NB4 (cell line): ENCODE data around the gene RNF220.

Experiments used
- DNase-seq: peaks from one replicate; pipeline ENCODE4 v3.0.0; 2010; ENCODE audit warnings: low read depth
- H3K4me3 ChIP-seq: one replicate; pipeline ENCODE4 v1.5.1; 2011; ENCODE audit warnings: mild to moderate bottlenecking, low read depth, low read length, moderate library complexity
- CTCF ChIP-seq: IDR thresholded peaks from one replicate; pipeline ENCODE4 v1.5.1; 2012; ENCODE audit warnings: low read depth, low read length
- MYC ChIP-seq: IDR thresholded peaks from 2 replicates; pipeline ENCODE4 v1.6.1; 2011; ENCODE audit warnings: low read depth, low read length
- POLR2A ChIP-seq: IDR thresholded peaks from 2 replicates; pipeline ENCODE4 v1.6.1; 2011; ENCODE audit warnings: mild to moderate bottlenecking; ENCODE audit not compliant: insufficient read length; ENCODE audit errors: extremely low read depth
- TF ChIP-seq, protein P1 (sequence below): IDR thresholded peaks from 2 replicates; pipeline ENCODE4 v1.6.1; 2011; ENCODE audit warnings: low read depth, low read length

The RNF220 gene

DNA sequence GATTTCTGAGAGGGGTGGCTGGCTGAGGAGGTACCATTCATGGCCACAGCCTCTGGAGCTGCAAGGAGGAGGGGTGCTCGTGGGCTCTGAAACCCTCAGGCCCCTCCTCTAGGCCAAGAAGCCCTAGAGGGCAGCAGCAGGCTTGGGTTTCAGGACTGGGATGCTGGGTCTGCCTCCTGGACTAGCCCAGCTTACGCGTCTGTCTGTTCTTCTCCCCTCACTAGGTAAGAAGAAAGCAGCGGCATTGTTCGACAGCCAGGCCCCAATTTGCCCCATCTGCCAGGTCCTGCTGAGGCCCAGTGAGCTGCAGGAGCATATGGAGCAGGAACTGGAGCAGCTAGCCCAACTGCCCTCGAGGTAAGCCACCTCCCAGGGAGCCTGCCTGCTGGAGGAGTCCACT, 208.9 kb downstream of the RNF220 start:
- TF ChIP-seq POLR2A, result no peak
- TF ChIP-seq, protein P1, sequence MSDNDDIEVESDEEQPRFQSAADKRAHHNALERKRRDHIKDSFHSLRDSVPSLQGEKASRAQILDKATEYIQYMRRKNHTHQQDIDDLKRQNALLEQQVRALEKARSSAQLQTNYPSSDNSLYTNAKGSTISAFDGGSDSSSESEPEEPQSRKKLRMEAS, result no peak
- TF ChIP-seq MYC, result no peak
- TF ChIP-seq CTCF, result no peak
- DNase-seq, result no peak

DNA sequence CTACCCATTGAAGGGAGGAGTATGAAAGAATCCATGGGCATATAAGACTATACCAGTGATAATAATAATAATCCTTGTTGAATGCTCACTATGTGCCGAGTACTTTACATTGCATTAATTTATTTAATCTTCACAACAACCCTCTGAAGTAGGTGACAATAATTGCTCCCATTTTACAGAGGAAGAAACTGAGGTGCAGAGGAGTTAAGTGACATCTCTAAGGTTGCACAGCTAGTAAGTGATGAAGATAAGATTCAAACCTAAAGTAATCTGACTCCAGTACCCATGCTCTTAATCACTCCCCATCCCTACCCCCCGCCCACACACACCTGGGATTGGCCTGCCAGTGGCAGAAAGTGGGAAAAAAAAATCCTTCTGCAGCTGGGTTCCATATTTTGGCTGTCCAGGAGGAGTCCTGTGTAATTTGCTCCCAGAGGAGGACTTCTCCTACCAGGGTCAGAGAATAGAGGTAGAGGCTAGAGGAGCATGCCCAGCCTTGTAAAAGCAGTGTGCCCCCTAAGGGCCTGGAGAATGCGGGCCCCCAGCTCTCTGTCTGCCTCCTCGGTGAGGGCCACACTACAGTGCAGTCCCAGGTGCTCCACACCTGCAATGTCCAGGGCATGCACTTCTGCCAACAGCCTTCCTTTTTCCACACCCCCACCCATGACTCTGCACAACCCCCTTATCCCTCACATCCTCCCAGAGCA, 211.4 kb downstream of the RNF220 start:
- H3K4me3 ChIP-seq, result no peak overlapping the region
- no peak for DNase-seq
- TF ChIP-seq MYC, result no peak
- no peak for TF ChIP-seq POLR2A

More for the DNA sequence above, 208.9 kb downstream of the RNF220 start:
- no peak overlapping the region for H3K4me3 ChIP-seq

GRCh38 chr1:44616991-44617702, 212.1 kb downstream of the RNF220 start:
- H3K4me3 ChIP-seq, result no peak overlapping the region
- TF ChIP-seq, protein P1, result no peak
- no peak for TF ChIP-seq MYC
- no peak for DNase-seq

DNA sequence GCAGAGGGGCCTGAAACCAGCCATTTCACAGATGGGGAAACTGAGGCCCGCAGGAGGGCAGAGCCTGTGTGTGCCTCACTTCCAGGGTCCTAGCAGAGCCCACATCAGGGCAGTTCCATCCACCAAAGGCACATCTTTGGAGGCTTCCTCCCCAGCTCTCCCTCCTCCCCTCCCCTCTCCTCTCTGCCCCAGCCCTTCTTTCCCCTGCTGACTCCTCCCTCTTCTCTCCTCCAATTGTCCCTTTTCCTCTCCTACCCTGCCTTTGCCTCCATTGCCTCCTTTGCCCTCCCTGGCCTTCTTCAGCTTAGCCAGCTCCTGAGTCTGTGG, 212.6 kb downstream of the RNF220 start:
- H3K4me3 ChIP-seq, result no peak overlapping the region
- no peak for DNase-seq
- TF ChIP-seq POLR2A (no peak), MYC (no peak), CTCF (no peak)
- TF ChIP-seq, protein P1, result no peak

DNA sequence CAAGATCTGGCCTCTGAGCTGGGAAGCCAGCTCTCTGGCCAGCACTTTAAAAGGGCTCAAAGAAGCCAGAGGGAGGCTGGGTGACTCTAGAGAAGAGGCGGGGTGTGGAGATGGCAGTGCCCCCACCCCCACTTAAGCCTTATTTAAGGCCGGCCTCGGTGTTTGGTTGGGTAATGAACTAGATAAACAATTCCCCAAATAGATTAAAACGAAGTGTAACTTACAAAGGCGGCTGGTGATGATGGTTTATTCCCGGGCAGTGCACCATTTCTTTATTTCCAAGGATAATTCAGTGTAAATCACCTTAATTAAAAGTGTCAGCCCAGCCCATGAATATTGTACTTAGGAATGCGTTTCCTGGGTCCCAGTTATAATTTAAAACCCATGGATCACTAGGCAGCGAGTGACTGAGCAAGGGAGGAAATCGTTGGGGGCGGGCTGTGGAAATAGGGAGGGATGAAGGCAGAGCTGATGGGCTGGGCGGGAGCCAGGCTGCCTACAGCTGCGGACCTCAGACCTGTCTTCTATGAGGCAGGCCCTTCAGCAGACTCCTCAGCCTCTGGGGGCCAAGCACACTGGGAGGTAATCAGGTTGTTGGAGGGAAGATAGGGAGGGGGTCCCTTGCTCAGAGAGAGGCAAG, 214.3 kb downstream of the RNF220 start:
- TF ChIP-seq, protein P1, result no peak
- no peak for TF ChIP-seq POLR2A
- TF ChIP-seq CTCF, result no peak
- no peak for TF ChIP-seq MYC
- DNase-seq, result no peak
- H3K4me3 ChIP-seq, result no peak overlapping the region

- no peak for DNase-seq
- H3K4me3 ChIP-seq, result no peak overlapping the region
- TF ChIP-seq MYC (no peak), POLR2A (no peak), CTCF (no peak)
- TF ChIP-seq, protein P1, result no peak
These were observed 215.0 kb downstream of the RNF220 start for GRCh38 chr1:44620072-44620471.
